ENCODE measurements around the gene TLR9. TPM values are rescaled to one million over a fixed set of nuclear protein-coding genes. Genes with fewer than 3 reads are reported as not detected.

TLR9 gene
- total RNA-seq, 1 experiment from 2014 or later, result not detected

GRCh38 chr3:52217409-52217805 is 8.0 kb downstream of the TLR9 start:
- CTCF ChIA-PET, result interaction anchor here (0.7 to 0.9 kb wide), 2 partner anchors 14 to 162 kb away, joined by 3 read pairs; no protein-coding TSS in a partner anchor
- TF ChIP-seq TCF7L2 (IDR thresholded peaks at IDR 0.05; ENCODE audit: low read depth, low read length), result no peak
- no peak for TF ChIP-seq SIN3A (IDR thresholded peaks at IDR 0.05; ENCODE audit: borderline replicate concordance, insufficient read depth, low read depth, low read length)
- no peak for TF ChIP-seq POLR2AphosphoS5 (IDR thresholded peaks at IDR 0.05; ENCODE audit: low read depth, low read length)
- no peak for TF ChIP-seq CTCF (IDR thresholded peaks at IDR 0.05)
- TF ChIP-seq, protein P1, sequence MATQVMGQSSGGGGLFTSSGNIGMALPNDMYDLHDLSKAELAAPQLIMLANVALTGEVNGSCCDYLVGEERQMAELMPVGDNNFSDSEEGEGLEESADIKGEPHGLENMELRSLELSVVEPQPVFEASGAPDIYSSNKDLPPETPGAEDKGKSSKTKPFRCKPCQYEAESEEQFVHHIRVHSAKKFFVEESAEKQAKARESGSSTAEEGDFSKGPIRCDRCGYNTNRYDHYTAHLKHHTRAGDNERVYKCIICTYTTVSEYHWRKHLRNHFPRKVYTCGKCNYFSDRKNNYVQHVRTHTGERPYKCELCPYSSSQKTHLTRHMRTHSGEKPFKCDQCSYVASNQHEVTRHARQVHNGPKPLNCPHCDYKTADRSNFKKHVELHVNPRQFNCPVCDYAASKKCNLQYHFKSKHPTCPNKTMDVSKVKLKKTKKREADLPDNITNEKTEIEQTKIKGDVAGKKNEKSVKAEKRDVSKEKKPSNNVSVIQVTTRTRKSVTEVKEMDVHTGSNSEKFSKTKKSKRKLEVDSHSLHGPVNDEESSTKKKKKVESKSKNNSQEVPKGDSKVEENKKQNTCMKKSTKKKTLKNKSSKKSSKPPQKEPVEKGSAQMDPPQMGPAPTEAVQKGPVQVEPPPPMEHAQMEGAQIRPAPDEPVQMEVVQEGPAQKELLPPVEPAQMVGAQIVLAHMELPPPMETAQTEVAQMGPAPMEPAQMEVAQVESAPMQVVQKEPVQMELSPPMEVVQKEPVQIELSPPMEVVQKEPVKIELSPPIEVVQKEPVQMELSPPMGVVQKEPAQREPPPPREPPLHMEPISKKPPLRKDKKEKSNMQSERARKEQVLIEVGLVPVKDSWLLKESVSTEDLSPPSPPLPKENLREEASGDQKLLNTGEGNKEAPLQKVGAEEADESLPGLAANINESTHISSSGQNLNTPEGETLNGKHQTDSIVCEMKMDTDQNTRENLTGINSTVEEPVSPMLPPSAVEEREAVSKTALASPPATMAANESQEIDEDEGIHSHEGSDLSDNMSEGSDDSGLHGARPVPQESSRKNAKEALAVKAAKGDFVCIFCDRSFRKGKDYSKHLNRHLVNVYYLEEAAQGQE (IDR thresholded peaks at IDR 0.05; ENCODE audit: insufficient read depth in 1 of 2, low read depth in 2 of 2, low read length in 1 of 2), result no peak
- POLR2A ChIA-PET, result no interaction called here
- DNase-seq (ENCODE audit: low read depth, low spot score), result no peak
- no TSS peak for BruUV-seq (replicated peaks)
- H3K4me3 ChIP-seq (ENCODE audit: low read depth in 2 of 2, low read length in 2 of 2), result no peak overlapping the region
- peaks cover 19% of the 10 kb centered on the region for H3K4me1 ChIP-seq (ENCODE audit: control insufficient read depth, insufficient read depth, low read length)
- no peaks in the 10 kb centered on the region for H3K36me3 ChIP-seq (ENCODE audit: control insufficient read depth, insufficient read depth, low read length)
- no peaks in the 10 kb centered on the region for H3K27me3 ChIP-seq (ENCODE audit: control insufficient read depth, insufficient read depth, low read length)
- in situ Hi-C loops (cut with HindIII; ENCODE audit: low pct_unique_long_range_greater_than_20kb, low sequenced_read_pairs) (no loop called here), intact Hi-C loops (cut with micrococcal nuclease; ENCODE audit: unreplicated experiment) (no loop called here)
- no peaks in the 10 kb centered on the region for H3K9me3 ChIP-seq (ENCODE audit: control insufficient read depth, insufficient read depth, low read depth, low read length)
- ATAC-seq, result no peak
- H3K27ac ChIP-seq (ENCODE audit: low read length), result peak overlapping the region; percentile 61

DNA sequence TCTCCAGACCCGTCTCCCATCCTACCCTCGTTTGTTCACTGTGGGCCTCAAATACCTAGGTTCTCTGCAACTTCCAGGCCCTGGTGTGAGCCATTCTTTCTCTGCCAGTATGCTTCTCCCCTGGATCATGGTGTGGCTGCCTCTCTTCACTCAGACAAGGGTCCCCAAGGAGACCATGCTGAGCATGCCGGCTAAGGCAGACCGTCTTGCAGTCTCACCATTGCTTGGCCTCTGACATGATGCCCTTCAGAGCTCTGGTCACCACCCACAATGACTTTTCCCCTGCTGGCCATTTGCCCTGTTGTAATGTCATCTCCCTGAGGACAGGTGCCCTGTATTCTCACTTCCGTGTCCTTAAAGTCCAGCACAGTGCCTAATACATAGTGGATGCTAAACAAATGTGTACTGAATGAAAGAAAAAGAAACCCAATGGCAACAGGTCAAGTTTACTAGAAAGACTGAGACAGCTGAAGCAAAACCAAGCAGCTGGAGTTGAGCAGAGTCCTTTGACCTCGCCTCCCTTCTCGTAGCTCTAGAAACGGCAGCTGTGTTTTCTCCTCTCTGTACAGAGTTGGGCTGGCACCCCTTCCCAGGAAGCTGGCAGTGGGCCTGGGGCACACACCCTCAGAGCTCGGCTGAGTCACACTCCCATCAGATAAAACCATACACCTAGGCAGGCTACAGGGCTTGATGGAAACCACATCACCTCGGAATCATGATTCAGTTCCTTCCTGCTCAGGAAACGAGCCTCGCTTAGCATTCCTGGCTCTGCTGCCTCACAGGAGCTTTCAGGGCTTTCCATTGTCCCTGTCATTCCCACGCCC is 8.6 kb downstream of the TLR9 start:
- no TSS peak for BruUV-seq (replicated peaks)

More for the DNA sequence above, 8.6 kb downstream of the TLR9 start:
- in situ Hi-C loops (cut with HindIII; ENCODE audit: low pct_unique_long_range_greater_than_20kb, low sequenced_read_pairs), result no loop called here
- H3K27ac ChIP-seq (ENCODE audit: low read length), result peak overlapping the region; percentile 61
- no peaks in the 10 kb centered on the region for H3K27me3 ChIP-seq (ENCODE audit: control insufficient read depth, insufficient read depth, low read length)
- H3K36me3 ChIP-seq (ENCODE audit: control insufficient read depth, insufficient read depth, low read length), result peaks cover under 1% of the 10 kb centered on the region; the same call in 1 of the 2 replicates
- intact Hi-C loops (cut with micrococcal nuclease; ENCODE audit: unreplicated experiment), result no loop called here
- H3K4me3 ChIP-seq (ENCODE audit: low read depth in 2 of 2, low read length in 2 of 2), result no peak overlapping the region
- peak; percentile 59 for DNase-seq (ENCODE audit: low read depth, low spot score)
- no peaks in the 10 kb centered on the region for H3K9me3 ChIP-seq (ENCODE audit: control insufficient read depth, insufficient read depth, low read depth, low read length)
- ChIA-PET CTCF (interaction anchor here (0.7 to 0.9 kb wide), 2 partner anchors 15 to 163 kb away, joined by 3 read pairs; no protein-coding TSS in a partner anchor), POLR2A (no interaction called here)
- peaks cover 19% of the 10 kb centered on the region for H3K4me1 ChIP-seq (ENCODE audit: control insufficient read depth, insufficient read depth, low read length)
- peak; percentile 86 for ATAC-seq
- TF ChIP-seq, protein P1 (IDR thresholded peaks at IDR 0.05; ENCODE audit: insufficient read depth in 1 of 2, low read depth in 2 of 2, low read length in 1 of 2), result no peak
- no peak for TF ChIP-seq TCF7L2 (IDR thresholded peaks at IDR 0.05; ENCODE audit: low read depth, low read length)
- TF ChIP-seq POLR2AphosphoS5 (IDR thresholded peaks at IDR 0.05; ENCODE audit: low read depth, low read length), result no peak
- no peak for TF ChIP-seq SIN3A (IDR thresholded peaks at IDR 0.05; ENCODE audit: borderline replicate concordance, insufficient read depth, low read depth, low read length)
- TF ChIP-seq CTCF (IDR thresholded peaks at IDR 0.05), result no peak
